Measurements from ENCODE around the gene GPHN. TPM values are rescaled to one million over a fixed set of nuclear protein-coding genes. Genes with fewer than 3 reads are reported as not detected.

Gene GPHN
- total and polyA plus RNA-seq, 2 of the 4 experiments (the other 2 are of a cell fraction) = 8.0 to 8.1 TPM

DNA sequence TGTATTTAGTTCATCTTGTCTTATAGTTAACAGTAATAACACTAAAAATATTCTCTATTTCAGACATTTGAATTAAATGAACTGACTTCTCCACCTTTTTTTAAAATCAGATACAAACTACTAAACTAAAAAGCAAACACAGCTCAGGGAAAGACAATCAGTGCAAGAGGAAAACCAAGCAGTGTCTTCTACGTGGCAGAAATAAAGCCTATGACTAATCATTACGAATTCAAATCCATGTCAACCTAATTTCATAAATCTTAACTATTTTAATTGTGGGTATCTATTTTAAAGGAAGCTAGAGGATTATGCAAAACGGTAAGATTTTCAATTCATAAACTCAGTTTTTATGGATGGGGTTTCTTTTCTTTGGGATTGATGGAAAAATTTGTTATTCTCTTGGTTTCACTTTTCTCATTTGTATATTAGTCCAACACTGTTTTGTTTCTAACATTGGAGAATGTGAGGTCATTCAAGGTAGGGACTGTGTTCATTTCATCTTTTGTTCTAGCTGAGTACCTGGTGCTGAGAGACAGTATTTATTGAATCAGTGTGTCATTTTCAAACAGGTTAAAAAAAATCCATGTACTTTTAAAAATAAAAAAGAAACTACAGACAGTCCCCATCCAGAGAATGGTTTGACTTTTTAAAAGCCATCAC is 720.5 kb downstream of the GPHN start:
- in situ Hi-C loops (cut with MboI; ENCODE audit: low sequenced_read_pairs) = no loop called here
- ChIA-PET CTCF (interaction anchor here (0.8 kb wide), 1 partner anchor 41 kb away, joined by 3 read pairs; no protein-coding TSS in a partner anchor), POLR2A (ENCODE audit: unreplicated experiment) (no interaction called here)
- H3K4me3 ChIP-seq (ENCODE audit: insufficient read depth, low read depth, low read length) = peak overlapping the region; percentile 2; the same call in 1 of the 2 replicates
- H4K91ac ChIP-seq (ENCODE audit: insufficient read depth, low read depth, low read length) = no peak overlapping the region
- dilution Hi-C loops (cut with HindIII; ENCODE audit: low sequenced_read_pairs, unreplicated experiment) = no loop called here
- H3K4me2 ChIP-seq (ENCODE audit: low read depth, low read length) = peak overlapping the region; percentile 89; the same call in 1 of the 2 replicates
- no peak overlapping the region for H2AK9ac ChIP-seq (replicated peaks; ENCODE audit: low read depth, low read length, poor library complexity)
- no peak overlapping the region; a peak in 1 of 4 replicates for H4K8ac ChIP-seq (ENCODE audit: low read depth in 2 of 2, low read length in 2 of 2)
- H3K27me3 ChIP-seq (ENCODE audit: control insufficient read depth, insufficient read depth, low read length) = no peaks in the 10 kb centered on the region
- H2BK15ac ChIP-seq (ENCODE audit: low read depth, low read length) = no peak overlapping the region
- no peak overlapping the region for H2AK5ac ChIP-seq (ENCODE audit: low read depth, low read length)
- H3K9me3 ChIP-seq (ENCODE audit: control insufficient read depth, insufficient read depth, low read length) = no peaks in the 10 kb centered on the region
- no peak overlapping the region for H2AFZ ChIP-seq (replicated peaks; ENCODE audit: low read length, poor library complexity)
- peaks cover 2% of the 10 kb centered on the region; the same call in 1 of the 2 replicates for H3K9me1 ChIP-seq (ENCODE audit: insufficient read depth, low read length)
- peak overlapping the region; percentile 60 for H2BK5ac ChIP-seq (ENCODE audit: low read depth, low read length, poor library complexity, severe bottlenecking)
- H3K4me1 ChIP-seq (ENCODE audit: control insufficient read depth, insufficient read depth, low read length) = no peaks in the 10 kb centered on the region
- WGBS, 2 experiments (ENCODE audit: extremely low coverage in 2 of 2, insufficient read length in 1 of 2) = no CpG with 5 or more reads among the region's 3 CpGs
- H3K56ac ChIP-seq (ENCODE audit: extremely low read depth, insufficient read depth, low read length) = no peak overlapping the region
- BruUV-seq (replicated peaks) = no TSS peak
- H2BK20ac ChIP-seq (ENCODE audit: low read depth, low read length) = no peak overlapping the region
- ATAC-seq (ENCODE audit: low read depth) = no peak
- no peaks in the 10 kb centered on the region for H4K20me1 ChIP-seq (ENCODE audit: insufficient read depth, low read length)
- no peaks in the 10 kb centered on the region for H3K79me1 ChIP-seq (ENCODE audit: low read depth in 1 of 2, low read length in 2 of 2)
- H4K5ac ChIP-seq (ENCODE audit: low read depth, low read length) = no peak overlapping the region
- peak overlapping the region; percentile 4; the same call in 1 of the 2 replicates for H3K4ac ChIP-seq (ENCODE audit: low read depth, low read length)
- H3K14ac ChIP-seq (replicated peaks; ENCODE audit: low read depth, low read length) = 0 out of 2 replicates have a peak overlapping the region, but pooled peaks have one; percentile 17
- no peak overlapping the region for H3K9ac ChIP-seq (ENCODE audit: low read depth, low read length)
- 0 out of 2 replicates have a peak overlapping the region, but pooled peaks have one; percentile 46 for H2BK120ac ChIP-seq (ENCODE audit: low read depth, low read length)
- H3K18ac ChIP-seq (ENCODE audit: low read depth, low read length) = peak overlapping the region; percentile 73; the same call in 1 of the 2 replicates
- DNase-seq = peak; percentile 45
- H3K27ac ChIP-seq (ENCODE audit: insufficient read depth, low read length) = no peak overlapping the region
- TF ChIP-seq, protein P1, sequence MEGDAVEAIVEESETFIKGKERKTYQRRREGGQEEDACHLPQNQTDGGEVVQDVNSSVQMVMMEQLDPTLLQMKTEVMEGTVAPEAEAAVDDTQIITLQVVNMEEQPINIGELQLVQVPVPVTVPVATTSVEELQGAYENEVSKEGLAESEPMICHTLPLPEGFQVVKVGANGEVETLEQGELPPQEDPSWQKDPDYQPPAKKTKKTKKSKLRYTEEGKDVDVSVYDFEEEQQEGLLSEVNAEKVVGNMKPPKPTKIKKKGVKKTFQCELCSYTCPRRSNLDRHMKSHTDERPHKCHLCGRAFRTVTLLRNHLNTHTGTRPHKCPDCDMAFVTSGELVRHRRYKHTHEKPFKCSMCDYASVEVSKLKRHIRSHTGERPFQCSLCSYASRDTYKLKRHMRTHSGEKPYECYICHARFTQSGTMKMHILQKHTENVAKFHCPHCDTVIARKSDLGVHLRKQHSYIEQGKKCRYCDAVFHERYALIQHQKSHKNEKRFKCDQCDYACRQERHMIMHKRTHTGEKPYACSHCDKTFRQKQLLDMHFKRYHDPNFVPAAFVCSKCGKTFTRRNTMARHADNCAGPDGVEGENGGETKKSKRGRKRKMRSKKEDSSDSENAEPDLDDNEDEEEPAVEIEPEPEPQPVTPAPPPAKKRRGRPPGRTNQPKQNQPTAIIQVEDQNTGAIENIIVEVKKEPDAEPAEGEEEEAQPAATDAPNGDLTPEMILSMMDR (conservative IDR thresholded peaks at IDR 0.05; ENCODE audit: low read depth, low read length) = no peak
- no peak for TF ChIP-seq SMC3 (IDR thresholded peaks at IDR 0.05; ENCODE audit: low read depth, low read length)
- no peaks in the 10 kb centered on the region for H3K36me3 ChIP-seq (ENCODE audit: control insufficient read depth, insufficient read depth, low read length)
- intact Hi-C loops (cut with micrococcal nuclease) = no loop called here
- no peak overlapping the region for H3K23ac ChIP-seq (ENCODE audit: low read depth, low read length)

Other genes with a start within 250 kb of the GPHN start
- gene CCDC196, start 21.8 kb upstream of the GPHN start, total RNA-seq (2012; rRNA removed) = not detected in 2 replicates
- not detected in 2 replicates for gene CCDC196, start 21.8 kb upstream of the GPHN start, polyA plus RNA-seq (2012; rRNA removed)